NCI-H187 (cell line): ENCODE data around the gene SYT6.

ENCODE experiments used
- DNase-seq, 2 experiments: peaks; one replicate each; lab custom pipeline; 2025; lab: John Stamatoyannopoulos, UW

The SYT6 gene

DNA sequence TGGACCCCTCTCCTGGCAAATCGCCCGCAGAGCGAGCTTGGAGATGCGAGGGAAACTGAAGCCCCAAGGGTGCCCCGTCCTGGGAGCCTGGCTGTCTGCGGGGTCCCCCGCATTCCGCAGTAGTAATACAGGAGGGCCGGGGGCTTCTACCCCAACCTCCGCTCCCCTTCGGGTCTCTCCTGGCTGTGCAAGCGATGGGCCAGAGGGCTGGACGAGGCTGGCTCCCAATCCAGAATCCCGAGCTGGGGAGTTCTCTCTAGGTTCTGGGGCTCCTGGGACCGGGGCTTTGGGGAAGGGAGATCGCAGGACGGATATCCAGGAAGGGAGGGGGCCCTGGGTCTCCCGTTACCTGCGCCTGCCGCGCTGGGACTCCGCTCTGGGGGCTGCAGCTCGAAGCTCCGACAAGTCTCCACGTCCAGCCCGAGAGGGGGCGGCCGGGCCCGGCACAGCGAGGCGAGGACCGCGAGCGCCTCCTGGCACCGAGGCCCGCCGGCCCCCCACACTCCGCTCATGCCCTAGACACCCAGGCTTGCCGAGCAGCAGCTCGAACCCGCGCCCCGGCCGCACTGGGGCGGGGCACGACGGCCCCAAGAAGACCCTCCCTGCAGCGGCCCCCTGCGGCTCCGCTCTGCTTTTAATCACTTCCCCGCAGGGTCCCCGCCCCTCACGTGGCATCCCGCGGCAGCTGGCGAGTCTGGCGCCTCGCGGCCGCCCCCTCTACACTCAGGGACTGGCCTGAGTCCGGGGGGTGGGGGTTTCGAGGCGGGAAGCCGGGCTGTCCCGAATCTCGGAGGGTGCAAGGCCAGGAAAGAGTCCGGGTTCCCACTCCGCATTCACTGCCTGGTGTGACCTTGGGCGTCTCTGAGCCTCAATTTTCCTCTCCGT lies at the start of gene SYT6:
SYT6 (minus strand) TSS at position 609 of the 885 bp plus-strand sequence; CDS start at position 512, 97 bp downstream.
- DNase-seq = no peak

GRCh38 chr1:114201486-114201885 lies 47.8 kb upstream of the SYT6 start:
- no peak for DNase-seq

- no peak for DNase-seq
Measured at GRCh38 chr1:114199017-114199594, 45.4 kb upstream of the SYT6 start.

DNA sequence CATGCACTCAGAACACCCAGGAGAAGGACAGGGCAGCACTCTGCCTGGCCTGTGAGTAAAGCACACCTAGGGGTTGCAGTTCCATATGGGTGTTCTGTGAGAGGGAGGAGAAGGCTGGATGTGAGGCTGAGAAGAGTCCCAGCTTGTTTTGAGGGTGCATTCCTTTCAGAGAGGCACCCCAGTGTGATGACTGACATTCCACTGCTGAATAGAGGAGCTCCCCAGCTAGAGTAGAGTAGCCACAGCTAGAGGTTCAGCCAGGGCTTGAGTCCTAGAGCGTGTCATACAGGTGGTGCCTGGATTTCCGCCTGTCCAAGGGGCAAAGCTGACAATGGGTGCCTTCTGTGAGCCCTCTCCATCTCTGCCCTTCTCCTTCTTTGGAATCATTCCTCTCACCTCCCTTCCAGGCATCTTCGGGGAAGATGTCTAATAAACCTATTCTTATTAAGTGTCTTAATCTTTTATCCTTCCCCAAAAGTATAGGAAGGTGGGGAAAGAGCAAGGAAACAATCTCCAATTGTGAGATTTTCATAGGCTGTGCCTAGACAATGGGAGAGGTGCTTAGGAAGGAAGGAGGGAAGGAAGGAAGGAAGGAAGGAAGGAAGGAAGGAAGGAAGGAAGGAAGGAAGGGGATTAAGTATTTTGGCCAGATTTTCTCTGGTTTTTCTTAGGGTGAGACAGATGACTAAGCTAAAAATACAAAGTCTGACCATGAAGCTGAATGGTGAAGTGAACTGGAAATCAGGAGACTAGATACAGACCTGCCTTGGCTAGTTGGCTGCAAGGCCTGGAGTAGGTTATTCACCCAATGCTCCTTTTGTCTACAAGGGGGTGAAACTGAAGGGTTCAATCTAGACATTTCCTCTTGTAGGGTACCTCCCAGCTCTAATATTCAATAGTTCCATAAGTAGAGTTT lies 43.6 kb upstream of the SYT6 start:
- DNase-seq = no peak

- no peak for DNase-seq
Measured at GRCh38 chr1:114195819-114196218, 42.1 kb upstream of the SYT6 start.

GRCh38 chr1:114192328-114192727 lies 38.7 kb upstream of the SYT6 start:
- no peak for DNase-seq

GRCh38 chr1:114189398-114189797 lies 35.7 kb upstream of the SYT6 start:
- DNase-seq = no peak

DNA sequence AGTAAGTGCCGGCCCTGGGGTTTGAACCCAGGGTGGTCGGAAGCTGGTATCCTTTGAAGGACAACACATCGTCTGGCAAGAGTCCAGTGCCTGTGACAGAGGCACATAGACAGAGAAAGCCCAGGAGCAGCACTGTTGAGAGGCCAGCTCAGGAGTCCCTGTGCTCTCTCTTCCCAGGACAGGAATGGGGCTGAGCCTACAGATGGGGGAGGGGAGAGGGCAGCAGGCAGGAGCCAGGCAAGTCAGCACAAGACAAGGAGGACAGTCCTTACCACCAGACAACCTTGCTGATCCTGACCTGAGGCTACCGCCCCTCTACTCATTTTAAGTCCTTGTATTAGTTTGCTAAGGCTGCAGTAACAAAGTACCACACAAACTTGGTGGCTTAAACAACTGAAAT lies 27.7 kb upstream of the SYT6 start:
- DNase-seq = no peak

DNA sequence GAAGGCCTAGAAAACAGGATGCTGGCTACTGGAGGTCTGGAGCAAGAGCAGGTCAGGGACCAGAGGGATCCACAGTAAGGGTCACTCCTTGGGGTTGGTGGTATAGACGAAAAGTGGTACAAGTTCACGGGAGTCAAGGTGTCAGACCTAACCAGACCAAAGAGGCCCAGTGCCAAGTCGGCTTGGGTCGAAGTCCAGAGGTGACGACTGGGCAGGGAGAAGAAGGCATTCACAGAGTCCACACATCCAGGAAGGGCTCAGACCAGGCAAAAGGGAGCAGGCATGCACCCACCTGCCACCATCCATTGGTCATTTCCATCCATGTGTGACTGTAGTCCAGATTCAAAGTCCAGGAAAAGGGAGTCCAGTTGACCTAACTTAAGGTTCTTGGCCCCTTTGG lies 27.1 kb upstream of the SYT6 start:
- no peak for DNase-seq

- DNase-seq = no peak
Measured at GRCh38 chr1:114178936-114179335, 25.3 kb upstream of the SYT6 start.

DNA sequence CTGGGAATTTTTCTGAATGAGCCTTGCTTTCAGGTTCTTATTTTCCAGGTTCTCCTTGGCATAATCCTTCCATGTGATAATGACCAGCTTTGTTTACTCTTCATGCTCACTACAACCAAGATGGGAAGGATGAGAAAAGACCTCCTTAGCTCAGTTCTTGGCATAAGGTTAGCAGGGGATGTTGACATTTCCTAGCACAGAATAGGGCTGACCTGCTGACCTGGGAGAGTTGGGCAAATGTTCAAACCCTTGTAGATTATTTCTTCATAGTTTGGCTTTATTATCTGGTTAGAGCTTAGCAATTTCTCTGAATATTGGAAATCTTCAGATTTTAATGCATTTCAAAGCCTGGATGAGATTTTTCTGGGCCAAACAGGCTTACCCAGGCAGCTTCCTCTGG lies 23.6 kb upstream of the SYT6 start:
- DNase-seq = no peak

DNA sequence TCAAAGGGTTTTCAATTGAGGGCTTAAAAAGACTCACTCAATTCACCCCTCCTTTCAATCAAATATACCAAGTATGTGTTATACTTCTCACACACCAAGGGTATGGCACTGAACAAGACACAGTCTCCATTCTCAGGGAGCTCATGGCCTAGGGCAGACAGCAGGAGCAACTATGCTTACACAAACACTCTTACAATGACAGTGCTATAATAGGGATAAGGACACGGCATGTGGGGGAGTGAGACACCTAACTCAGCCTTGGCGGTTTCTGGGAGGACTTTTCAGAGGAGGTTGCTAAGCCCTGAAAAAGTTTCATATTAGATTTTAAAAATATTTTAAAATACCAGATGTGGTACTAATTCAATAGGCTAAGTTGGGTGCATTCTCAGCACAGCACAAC lies 22.7 kb upstream of the SYT6 start:
- DNase-seq = no peak

GRCh38 chr1:114173680-114174079 lies 20.0 kb upstream of the SYT6 start:
- DNase-seq = peak; percentile 45 to 77

DNA sequence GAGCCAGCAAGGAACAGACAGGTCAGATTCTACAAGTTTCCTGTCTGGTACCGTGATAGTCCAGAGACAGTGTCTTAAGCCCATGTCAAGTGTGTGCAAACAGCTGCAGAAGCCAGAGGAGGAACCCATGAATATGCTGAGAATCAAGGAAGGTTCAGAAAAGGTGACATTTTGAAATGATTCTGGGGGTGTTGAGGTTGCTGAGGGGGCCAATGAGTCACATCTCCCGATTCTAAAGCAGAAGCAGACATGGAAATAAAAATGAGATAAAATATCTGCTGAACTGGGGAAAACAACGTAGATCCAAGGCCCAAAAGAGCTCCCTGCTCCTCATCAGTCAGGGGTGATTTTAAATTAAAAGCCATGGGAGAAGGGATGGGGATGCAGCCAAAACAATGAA lies 15.8 kb upstream of the SYT6 start:
- no peak for DNase-seq

DNA sequence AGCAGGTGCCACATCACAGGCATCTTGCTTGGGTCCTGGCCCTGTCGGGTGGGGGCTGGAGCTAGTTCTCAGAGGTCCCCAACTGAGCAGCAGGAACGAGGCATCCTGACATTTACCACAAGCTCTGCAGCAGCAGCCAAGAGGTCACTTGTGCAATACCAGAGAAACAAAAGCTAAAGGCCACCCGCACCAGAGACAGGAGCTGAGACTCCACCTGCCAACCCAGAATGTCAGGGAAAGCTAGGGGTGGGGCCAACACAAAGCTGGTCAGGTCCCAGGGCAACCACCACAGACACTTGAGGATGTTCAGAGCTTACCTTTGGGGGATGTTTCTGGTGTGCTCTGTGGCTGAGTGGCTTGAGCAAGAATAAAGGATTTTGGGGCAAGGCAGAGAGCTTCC lies 13.6 kb upstream of the SYT6 start:
- no peak for DNase-seq

DNA sequence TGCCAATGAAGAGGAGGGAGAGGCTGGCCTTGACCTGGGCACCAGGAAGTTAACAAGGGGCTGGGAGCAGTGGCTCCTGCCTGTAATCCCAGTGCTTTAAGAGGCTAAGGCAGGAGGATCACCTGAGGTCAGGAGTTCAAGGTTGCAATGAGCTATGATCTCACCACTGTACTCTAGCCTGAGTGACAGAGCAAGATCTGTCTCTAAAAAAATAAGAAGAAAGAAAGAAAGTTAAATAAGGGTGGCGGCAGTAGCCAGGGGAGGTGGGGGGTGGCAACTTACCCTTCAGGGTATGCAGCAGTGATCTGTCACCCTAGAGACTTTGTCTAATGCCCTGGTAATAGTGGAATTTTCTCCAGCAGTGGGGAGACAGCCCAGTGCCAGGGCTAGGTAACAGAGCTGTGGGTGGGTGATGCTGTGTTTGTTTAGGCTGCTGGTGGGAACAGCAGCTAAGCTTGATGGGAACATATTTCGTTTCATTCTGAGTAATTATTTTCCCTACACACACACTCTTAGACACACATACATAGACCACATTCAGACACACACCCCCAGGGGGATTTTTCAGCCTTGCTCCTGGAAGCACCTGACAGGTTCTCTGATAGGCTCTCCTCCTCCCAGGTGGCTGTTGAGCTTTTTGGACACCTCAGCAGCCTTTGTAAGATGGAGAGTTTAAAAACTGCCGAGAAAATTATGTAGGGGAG lies 11.3 kb upstream of the SYT6 start:
- DNase-seq = no peak

GRCh38 chr1:114159941-114160340 lies 6.3 kb upstream of the SYT6 start:
- no peak for DNase-seq

DNA sequence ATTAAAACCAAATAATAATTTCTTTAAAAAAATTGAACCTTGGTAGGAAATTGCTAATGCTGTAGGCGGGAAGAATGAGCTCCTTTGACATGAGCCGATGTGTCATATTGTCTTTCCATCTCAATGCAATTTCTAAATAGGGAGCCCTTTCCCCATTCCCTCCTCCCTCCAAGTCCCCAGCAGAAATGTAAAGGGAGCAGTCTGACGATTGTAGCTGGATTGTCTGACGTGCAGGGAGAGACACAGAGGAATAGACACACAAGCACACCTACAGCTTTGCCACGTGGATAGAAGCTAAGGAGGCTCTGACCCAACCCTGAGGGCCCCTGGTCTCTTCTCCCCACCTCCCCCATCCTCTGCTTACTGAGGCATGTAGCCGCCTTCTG lies 3.6 kb upstream of the SYT6 start:
- no peak for DNase-seq

DNA sequence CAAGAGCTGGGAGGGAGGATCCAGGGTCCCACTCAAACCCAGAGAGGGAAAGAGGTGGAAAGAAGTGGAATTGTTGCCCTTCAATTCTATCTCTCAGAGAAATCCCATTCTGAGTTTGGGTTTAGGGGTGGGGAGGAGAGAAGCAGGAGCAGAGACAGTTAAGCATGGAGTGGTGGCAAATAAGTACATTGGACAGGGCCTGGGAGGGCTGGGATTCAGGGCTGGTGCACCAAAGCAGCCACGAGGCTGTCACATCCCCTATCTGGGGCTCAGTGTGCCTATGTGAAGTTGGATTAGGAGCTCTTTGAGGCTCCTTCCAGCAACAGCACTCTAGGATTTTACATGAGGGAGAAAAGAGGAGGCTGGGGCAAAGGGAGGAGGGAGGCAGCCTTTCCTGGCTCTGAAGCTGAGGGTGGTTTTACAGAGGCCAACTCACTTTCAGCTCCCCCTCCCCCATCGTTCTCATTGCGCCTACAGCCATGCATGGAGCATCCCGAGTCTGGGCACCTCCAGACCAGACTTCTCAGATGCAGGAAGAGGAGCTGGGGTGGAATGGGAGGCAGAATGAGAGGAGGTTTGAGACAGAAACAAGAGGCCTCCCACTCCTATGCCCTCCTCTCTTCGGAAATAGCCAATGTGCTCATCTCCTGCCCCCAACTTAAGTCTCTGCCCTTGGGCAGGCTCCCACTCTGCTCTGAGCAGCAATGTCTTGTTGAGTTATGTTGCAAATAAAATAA lies 3.0 kb upstream of the SYT6 start:
- DNase-seq = no peak

GRCh38 chr1:114155706-114156105 lies 2.0 kb upstream of the SYT6 start:
- no peak for DNase-seq

DNA sequence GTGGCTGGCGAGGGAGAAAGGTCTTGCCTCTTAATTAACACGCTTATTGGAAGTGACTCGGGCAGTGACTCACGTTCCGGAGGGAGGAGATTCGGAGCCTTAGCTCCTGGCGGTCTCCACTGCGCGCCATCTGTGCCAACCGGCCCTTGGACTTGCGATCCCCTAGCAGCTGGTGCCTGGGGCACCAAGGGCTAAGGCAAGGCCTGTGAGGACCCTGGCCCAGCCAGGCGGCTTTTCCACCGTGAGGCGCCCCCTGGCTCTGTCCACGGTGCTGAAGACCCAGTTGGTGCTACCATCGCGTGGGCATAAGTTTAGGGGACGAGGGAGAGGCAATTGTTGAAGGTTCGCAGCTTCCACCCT lies 1.3 kb upstream of the SYT6 start:
- no peak for DNase-seq
